GM18520 (cell line): Measurements from ENCODE around the gene CFAP61.

Experiments used
- ATAC-seq: cut with Tn5 transposase; IDR thresholded peaks from one replicate; pipeline ENCODE4 v1.9.1; 2021; ENCODE audit not compliant: unreplicated experiment

Gene CFAP61

GRCh38 chr20:20391766-20392165 lies 339.4 kb downstream of the CFAP61 start:
- no peak for ATAC-seq

- no peak for ATAC-seq
Observed at GRCh38 chr20:20393207-20394120, 341.1 kb downstream of the CFAP61 start.

DNA sequence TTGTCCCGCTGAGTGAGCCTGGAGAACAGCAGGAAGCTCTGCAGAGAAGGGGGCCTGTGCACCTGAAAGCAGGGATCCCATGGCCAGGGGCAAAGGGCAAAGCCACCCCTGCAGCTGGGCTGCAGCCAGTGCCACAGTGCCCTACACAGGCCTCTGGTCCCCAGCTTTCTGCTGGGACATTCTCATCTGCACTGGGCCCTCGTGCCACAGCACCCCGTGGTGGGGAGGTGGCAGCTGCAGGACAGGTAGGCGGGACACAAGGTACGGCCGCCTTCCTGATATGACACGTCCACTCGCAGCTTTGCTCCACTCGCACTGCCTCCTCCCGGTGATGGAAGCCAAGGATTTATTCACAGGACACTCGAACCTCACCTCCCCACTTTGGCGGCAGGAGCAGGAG lies 342.8 kb downstream of the CFAP61 start:
- no peak for ATAC-seq

DNA sequence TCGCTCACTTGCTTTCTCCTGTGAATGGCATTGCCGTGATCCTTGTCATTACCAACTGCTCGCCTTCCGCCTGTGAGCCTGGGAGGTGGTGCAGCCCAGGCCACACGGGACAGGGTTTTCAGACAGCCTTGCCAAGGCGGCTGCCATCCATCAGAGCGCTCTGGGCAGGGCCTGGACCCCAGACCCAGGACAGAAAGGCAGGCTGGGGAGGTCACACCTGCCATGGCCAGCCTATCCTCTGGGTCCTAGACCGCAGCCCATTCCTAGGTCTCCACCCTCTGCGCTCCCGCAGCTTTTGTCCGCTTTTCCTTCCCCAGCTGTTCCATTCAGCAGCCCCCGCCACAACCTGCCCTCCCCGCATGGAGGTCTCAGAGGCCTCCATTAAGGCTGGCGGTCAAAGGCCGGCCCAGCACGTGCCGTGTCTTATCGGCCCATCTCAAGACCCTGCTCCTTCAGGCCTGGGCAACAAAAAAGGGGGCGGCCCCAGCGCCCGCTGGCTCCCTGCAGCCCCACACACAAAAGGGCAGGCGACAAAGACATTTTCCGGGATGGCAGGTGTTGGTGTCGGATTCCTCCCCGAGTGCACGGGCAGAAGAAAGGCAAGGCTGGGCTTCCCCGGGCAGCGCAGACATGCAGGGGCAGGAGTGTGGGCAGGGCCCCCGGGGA lies 343.7 kb downstream of the CFAP61 start:
- ATAC-seq: no peak

GRCh38 chr20:20396794-20397193 lies 344.5 kb downstream of the CFAP61 start:
- no peak for ATAC-seq

GRCh38 chr20:20398123-20398522 lies 345.8 kb downstream of the CFAP61 start:
- no peak for ATAC-seq

GRCh38 chr20:20399531-20400500 lies 347.5 kb downstream of the CFAP61 start:
- ATAC-seq: no peak

- ATAC-seq: no peak
Observed at GRCh38 chr20:20401991-20402390, 349.7 kb downstream of the CFAP61 start.

DNA sequence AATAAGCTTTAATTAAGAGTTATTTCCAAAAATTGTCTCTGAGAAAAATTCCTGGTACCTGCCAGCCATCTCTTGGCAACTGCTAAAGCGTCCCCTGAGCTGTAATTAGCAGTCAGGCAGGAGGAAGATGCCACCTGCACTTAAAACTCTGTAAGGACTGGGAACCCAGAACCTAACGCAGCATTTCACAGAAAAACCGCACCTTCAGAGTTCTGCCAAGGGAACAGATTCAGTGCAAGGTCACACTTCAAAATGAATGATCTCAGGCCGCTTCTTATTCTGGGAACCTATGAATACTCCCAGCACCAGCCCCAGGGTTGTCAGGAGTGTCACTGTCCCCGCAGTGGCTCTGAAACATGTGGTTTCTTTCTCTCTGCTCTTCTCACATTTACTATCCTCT lies 352.3 kb downstream of the CFAP61 start:
- no peak for ATAC-seq

DNA sequence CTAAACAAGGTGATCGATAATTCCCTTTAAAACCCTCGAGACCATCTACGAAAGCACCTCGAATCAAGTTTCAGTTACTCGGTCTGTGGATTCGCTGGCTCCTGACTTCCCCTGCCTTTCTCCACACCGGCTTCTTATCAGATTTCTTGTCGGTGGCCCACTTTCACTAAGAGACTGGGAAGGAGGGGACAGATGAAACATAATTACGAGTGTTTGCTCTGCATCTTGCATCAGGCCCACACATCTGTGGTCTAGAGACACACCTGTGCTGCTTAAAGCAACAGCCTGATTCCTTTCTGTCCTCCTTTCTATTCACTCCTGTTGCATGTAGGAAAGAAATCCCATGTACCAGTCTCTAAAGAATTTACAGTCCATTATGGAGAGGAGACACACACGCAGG lies 353.3 kb downstream of the CFAP61 start:
- ATAC-seq: no peak

GRCh38 chr20:20406306-20406705 lies 354.0 kb downstream of the CFAP61 start:
- no peak for ATAC-seq

DNA sequence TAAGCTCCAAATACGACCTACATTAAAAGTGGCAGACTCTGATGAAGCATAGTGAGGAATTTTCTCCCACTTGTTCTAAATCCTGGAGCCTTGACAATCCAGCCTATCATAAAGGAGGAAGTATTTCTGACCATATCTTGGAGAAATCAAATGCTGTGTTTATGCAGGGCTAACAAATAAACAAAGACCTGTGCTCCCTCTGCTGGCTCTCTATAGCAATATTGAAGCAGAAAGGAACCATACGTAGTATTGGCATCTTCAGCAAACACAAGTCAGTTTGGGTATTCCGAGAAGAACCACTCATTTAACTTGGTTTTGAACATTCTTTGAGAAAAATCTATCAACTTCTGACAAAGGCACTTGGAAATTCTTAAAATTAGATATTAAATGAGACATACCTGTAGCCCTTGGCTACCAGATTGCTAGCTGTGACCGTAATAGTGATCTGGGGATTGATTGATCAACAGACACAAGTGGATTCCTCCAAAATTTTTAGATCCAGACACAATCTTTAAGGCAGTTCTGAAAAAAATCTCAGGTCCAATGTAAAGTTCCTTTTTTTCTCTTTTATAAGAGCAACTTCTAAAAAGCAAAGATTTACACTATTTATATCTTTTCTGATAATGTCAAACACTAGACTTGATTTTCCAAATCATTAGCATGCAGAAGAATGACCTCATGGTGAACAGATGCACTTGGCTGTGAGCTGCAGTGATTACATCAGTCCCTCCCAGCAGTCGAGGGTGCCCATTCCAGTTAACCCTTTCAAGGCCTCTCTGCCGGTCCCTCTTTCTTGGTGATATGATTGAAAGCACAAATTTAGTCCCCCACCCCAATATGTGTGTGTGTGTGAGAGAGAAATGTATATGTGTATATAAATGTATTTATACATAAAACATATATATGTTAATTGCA lies 355.8 kb downstream of the CFAP61 start:
- no peak for ATAC-seq

DNA sequence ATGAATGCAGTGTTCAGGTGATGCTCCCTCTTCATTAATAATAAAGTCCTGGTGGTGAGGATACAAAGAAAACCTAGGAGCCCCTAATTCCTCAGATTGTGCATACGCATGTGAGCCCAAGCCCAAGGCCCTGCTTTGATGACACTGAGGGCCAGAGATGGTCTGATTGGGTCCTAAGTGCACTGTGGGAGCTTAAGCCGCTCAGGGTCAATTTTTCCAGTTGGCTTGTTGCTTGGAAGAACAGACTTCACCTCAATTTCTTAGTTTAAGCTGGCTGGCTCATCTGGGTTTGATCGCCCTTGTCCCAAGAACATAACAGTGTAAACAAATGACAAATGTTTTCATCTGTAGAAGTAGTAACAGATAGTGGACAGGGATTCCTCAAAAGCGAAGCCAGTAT lies 357.0 kb downstream of the CFAP61 start:
- no peak for ATAC-seq
